Measurements from ENCODE around the gene EIF2A.

GRCh38 chr3:150509780-150510179, 36.8 kb upstream of the EIF2A start:
- TF ChIP-seq POLR2A (IDR thresholded peaks at IDR 0.05): no peak
- TF ChIP-seq CTCF (IDR thresholded peaks at IDR 0.05): no peak
